Prostate gland (tissue), 2 donors: ENCODE results near the gene ACER3. TPM values are rescaled to one million over a fixed set of nuclear protein-coding genes. Genes with fewer than 3 reads are reported as not detected.

Experiments
- DNase-seq: peaks from one replicate; pipeline ENCODE4 v3.0.0-alpha.2; 2019; ENCODE audit warnings: low spot score
- H3K27ac ChIP-seq, 2 donors: fragments of 200-600 bp; sonication (generic); 2 replicates each; pipeline ENCODE4 v1.5.1; 2017 to 2019
- H3K27me3 ChIP-seq: fragments of 200-600 bp; sonication (generic); replicated peaks from 2 replicates; pipeline ENCODE4 v1.5.1; 2019; ENCODE audit not compliant: insufficient read depth
- H3K36me3 ChIP-seq, 2 donors: fragments of 200-600 bp; sonication (generic); 1 replicate in 1 of 2; 2 replicates in 1 of 2; pipeline versions ENCODE4 v1.5.1 to v1.8.1; 2017 to 2019
- H3K4me1 ChIP-seq: fragments of 200-600 bp; sonication (generic); replicated peaks from 2 replicates; pipeline ENCODE4 v1.5.1; 2019
- H3K4me3 ChIP-seq, 2 donors: fragments of 200-600 bp; sonication (generic); 2 replicates each; pipeline ENCODE4 v1.5.1; 2017 to 2019
- H3K9me3 ChIP-seq: fragments of 200-600 bp; sonication (generic); 2 replicates; pipeline ENCODE4 v1.5.1; 2017
- CTCF ChIP-seq, 4 experiments: fragments of 200-600 bp in 2 of 4; fragments of 450-650 bp in 2 of 4; sonication (generic) in 2 of 4; IDR thresholded peaks; 1 replicate in 3 of 4; 2 replicates in 1 of 4; pipeline ENCODE4 v1.5.1; 2016 to 2019; ENCODE audit warnings: antibody characterized with exemption in 4 of 4, mild to moderate bottlenecking in 2 of 4, moderate library complexity in 2 of 4
- POLR2A ChIP-seq: fragments of 450-650 bp; IDR thresholded peaks from one replicate; pipeline ENCODE4 v1.6.1; 2016; ENCODE audit warnings: antibody characterized with exemption, mild to moderate bottlenecking
- POLR2AphosphoS5 ChIP-seq: sonication (generic); formaldehyde crosslinking; IDR thresholded peaks from one replicate; pipeline ENCODE4 v1.6.1; 2017; ENCODE audit warnings: antibody characterized with exemption
- WGBS: methylation state at CpG from one replicate; pipeline ENCODE4 v1.1.5; 2018; 5-methylcytosine and 5-hydroxymethylcytosine counted together
- intact Hi-C: fragments of 100-400 bp; cut with DNase I; formaldehyde crosslinking; loops from one replicate; pipeline ENCODE4 v1.14.2; 2022
- total RNA-seq, 2 donors: library from RNA; depleted of rRNA; stranded (reverse); fragments of >200 nt; gene quantifications; one replicate each; pipeline ENCODE4 v1.1.0, GENCODE V29; 2016

The ACER3 gene
- total RNA-seq, 2 donors from 2014 or later = 11.3 to 11.9 TPM

GRCh38 chr11:76838678-76839068 lies 22.0 kb upstream of the ACER3 start:
- no peak for DNase-seq
- TF ChIP-seq CTCF (IDR thresholded peaks at IDR 0.05) (no peak), POLR2A (no peak), POLR2AphosphoS5 (no peak)
- H3K36me3 ChIP-seq = no peaks in the 10 kb centered on the region
- WGBS = 76% methylated on average over 3 of the region's 3 CpGs
- H3K9me3 ChIP-seq = no peaks in the 10 kb centered on the region
- no peak overlapping the region for H3K4me3 ChIP-seq
- intact Hi-C loops = no loop called here
- no peaks in the 10 kb centered on the region for H3K27me3 ChIP-seq
- no peak overlapping the region for H3K27ac ChIP-seq
- no peaks in the 10 kb centered on the region for H3K4me1 ChIP-seq

- no peak overlapping the region for H3K27ac ChIP-seq
- H3K4me1 ChIP-seq = no peaks in the 10 kb centered on the region
- H3K27me3 ChIP-seq = no peaks in the 10 kb centered on the region
- no peak for DNase-seq
- H3K9me3 ChIP-seq = no peaks in the 10 kb centered on the region
- WGBS = 60% methylated on average over 1 of the region's 1 CpG
- H3K36me3 ChIP-seq = no peaks in the 10 kb centered on the region
- TF ChIP-seq POLR2AphosphoS5 (no peak), CTCF (IDR thresholded peaks at IDR 0.05) (no peak), POLR2A (no peak)
- H3K4me3 ChIP-seq = no peak overlapping the region
- intact Hi-C loops = no loop called here
These were observed 21.4 kb upstream of the ACER3 start for GRCh38 chr11:76839311-76839710.

GRCh38 chr11:76841923-76842452 lies 18.7 kb upstream of the ACER3 start:
- H3K9me3 ChIP-seq = no peaks in the 10 kb centered on the region
- no peaks in the 10 kb centered on the region for H3K36me3 ChIP-seq
- intact Hi-C loops = no loop called here
- no peak for DNase-seq
- H3K4me3 ChIP-seq = no peak overlapping the region
- WGBS = 92% methylated on average over 4 of the region's 4 CpGs
- H3K27ac ChIP-seq = no peak overlapping the region
- TF ChIP-seq CTCF (IDR thresholded peaks at IDR 0.05) (no peak), POLR2A (no peak), POLR2AphosphoS5 (no peak)
- H3K4me1 ChIP-seq = no peaks in the 10 kb centered on the region
- H3K27me3 ChIP-seq = no peaks in the 10 kb centered on the region

GRCh38 chr11:76843907-76844306 lies 16.8 kb upstream of the ACER3 start:
- Histone ChIP-seq H3K9me3 (no peaks in the 10 kb centered on the region), H3K4me1 (no peaks in the 10 kb centered on the region), H3K4me3 (no peak overlapping the region), H3K27ac (no peak overlapping the region), H3K36me3 (no peaks in the 10 kb centered on the region), H3K27me3 (no peaks in the 10 kb centered on the region)
- no peak for DNase-seq
- intact Hi-C loops = no loop called here
- WGBS = 95% methylated on average over 3 of the region's 3 CpGs
- TF ChIP-seq CTCF (IDR thresholded peaks at IDR 0.05) = no peak
- no peak for TF ChIP-seq POLR2A
- TF ChIP-seq POLR2AphosphoS5 = no peak

GRCh38 chr11:76844511-76844910 lies 16.2 kb upstream of the ACER3 start:
- no peak for TF ChIP-seq POLR2A
- no peak for TF ChIP-seq CTCF (IDR thresholded peaks at IDR 0.05)
- TF ChIP-seq POLR2AphosphoS5 = no peak
- no peak overlapping the region for H3K4me3 ChIP-seq
- H3K27ac ChIP-seq = no peak overlapping the region
- no peak for DNase-seq
- no peaks in the 10 kb centered on the region for H3K4me1 ChIP-seq
- WGBS = 80% methylated on average over 10 of the region's 10 CpGs
- no peaks in the 10 kb centered on the region for H3K36me3 ChIP-seq
- intact Hi-C loops = no loop called here
- no peaks in the 10 kb centered on the region for H3K9me3 ChIP-seq
- H3K27me3 ChIP-seq = no peaks in the 10 kb centered on the region
